ENCODE data around the gene TLL2. TPM values are rescaled to one million over a fixed set of nuclear protein-coding genes. Genes with fewer than 3 reads are reported as not detected.

Gene TLL2
- total RNA-seq, 4 donors from 2014 or later = 0.67 to 1.1 TPM; not detected in 2

DNA sequence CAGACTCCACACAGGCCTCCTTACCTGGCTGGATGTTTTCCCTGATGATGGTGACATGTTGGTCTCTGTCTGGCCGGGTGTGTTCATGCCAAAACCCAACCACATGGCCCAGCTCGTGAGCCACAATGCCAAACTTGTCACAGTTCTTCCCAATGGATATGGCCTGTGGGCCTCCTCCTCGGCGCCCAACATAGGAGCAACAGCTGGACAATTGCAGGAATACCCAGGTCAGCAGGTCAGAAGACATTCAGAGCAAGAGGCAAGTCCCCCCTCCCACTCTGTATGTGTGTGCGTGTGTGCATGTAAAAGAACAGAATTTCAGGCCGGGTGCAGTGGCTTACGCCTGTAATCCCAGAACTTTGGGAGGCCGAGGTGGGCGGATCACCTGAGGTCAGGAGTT is 91.2 kb downstream of the TLL2 start:
- DNase-seq = no peak
- TF ChIP-seq POLR2A (IDR thresholded peaks at IDR 0.05) (no peak), CTCF (IDR thresholded peaks at IDR 0.05) (no peak)
- intact Hi-C loops (cut with DNase I; ENCODE audit: low total_unique reads) = no loop called here
- Histone ChIP-seq H3K4me3 (no peak overlapping the region), H3K4me1 (no peaks in the 10 kb centered on the region), H3K27me3 (no peaks in the 10 kb centered on the region), H3K9me3 (no peaks in the 10 kb centered on the region), H3K27ac (no peak overlapping the region), H3K36me3 (no peaks in the 10 kb centered on the region)

- no peak overlapping the region for H3K4me3 ChIP-seq
- H3K4me1 ChIP-seq = no peaks in the 10 kb centered on the region
- H3K9me3 ChIP-seq = no peaks in the 10 kb centered on the region
- H3K36me3 ChIP-seq = no peaks in the 10 kb centered on the region
- DNase-seq = no peak
- TF ChIP-seq POLR2A (IDR thresholded peaks at IDR 0.05) (no peak), CTCF (IDR thresholded peaks at IDR 0.05) (no peak)
- intact Hi-C loops (cut with DNase I; ENCODE audit: low total_unique reads) = no loop called here
- H3K27ac ChIP-seq = no peak overlapping the region
- H3K27me3 ChIP-seq = no peaks in the 10 kb centered on the region
Observed at GRCh38 chr10:96421995-96422394, 91.7 kb downstream of the TLL2 start.

DNA sequence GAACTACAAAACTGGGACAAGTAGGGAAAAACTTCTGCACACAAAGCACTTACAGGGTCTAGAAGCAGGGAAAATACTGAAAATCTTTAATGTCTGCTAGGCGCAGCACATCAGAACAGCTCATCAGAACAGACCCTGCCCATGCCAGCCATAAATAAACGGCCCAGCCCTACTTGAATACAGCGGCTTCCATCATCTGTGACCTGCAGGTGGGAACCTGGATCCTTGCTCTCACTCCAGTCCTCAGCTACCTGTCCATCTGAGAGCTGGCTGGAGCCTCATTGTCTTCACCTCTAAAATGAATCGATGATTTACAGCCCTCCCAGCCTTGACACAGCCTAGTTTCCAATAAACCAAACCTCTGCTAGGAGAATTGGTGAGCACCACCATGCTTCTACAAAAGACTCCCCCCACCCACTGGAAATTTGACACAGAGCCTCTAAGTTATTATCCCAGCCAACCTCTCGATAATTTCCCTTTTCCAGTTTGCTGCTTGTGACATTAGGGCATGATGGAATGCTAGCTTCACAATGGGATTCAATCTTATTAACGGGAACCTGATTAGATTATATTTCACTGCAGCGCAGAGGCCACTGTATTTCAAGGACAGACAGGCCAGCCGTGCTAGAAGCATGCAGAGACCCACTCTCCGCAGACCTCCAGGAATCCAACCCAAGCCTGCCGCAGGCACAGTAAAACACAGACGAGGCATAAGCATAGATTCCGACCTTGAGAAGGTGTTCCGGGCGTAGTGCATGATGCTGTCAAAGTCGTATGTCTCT is 93.3 kb downstream of the TLL2 start:
- H3K36me3 ChIP-seq = no peaks in the 10 kb centered on the region
- no peaks in the 10 kb centered on the region for H3K27me3 ChIP-seq
- H3K27ac ChIP-seq = no peak overlapping the region
- TF ChIP-seq CTCF (IDR thresholded peaks at IDR 0.05) (no peak), POLR2A (IDR thresholded peaks at IDR 0.05) (no peak)
- no peak overlapping the region for H3K4me3 ChIP-seq
- intact Hi-C loops (cut with DNase I; ENCODE audit: low total_unique reads) = no loop called here
- no peak for DNase-seq
- H3K4me1 ChIP-seq = no peaks in the 10 kb centered on the region
- H3K9me3 ChIP-seq = no peaks in the 10 kb centered on the region

GRCh38 chr10:96419351-96419750 is 94.4 kb downstream of the TLL2 start:
- no peaks in the 10 kb centered on the region for H3K36me3 ChIP-seq
- H3K9me3 ChIP-seq = no peaks in the 10 kb centered on the region
- no peak for TF ChIP-seq POLR2A (IDR thresholded peaks at IDR 0.05)
- no peak for TF ChIP-seq CTCF (IDR thresholded peaks at IDR 0.05)
- DNase-seq = no peak
- H3K27me3 ChIP-seq = no peaks in the 10 kb centered on the region
- H3K4me1 ChIP-seq = no peaks in the 10 kb centered on the region
- H3K27ac ChIP-seq = no peak overlapping the region
- no peak overlapping the region for H3K4me3 ChIP-seq
- intact Hi-C loops (cut with DNase I; ENCODE audit: low total_unique reads) = no loop called here

- Histone ChIP-seq H3K9me3 (no peaks in the 10 kb centered on the region), H3K36me3 (no peaks in the 10 kb centered on the region), H3K27me3 (no peaks in the 10 kb centered on the region), H3K4me1 (no peaks in the 10 kb centered on the region), H3K4me3 (no peak overlapping the region), H3K27ac (no peak overlapping the region)
- TF ChIP-seq POLR2A (IDR thresholded peaks at IDR 0.05) (no peak), CTCF (IDR thresholded peaks at IDR 0.05) (no peak)
- intact Hi-C loops (cut with DNase I; ENCODE audit: low total_unique reads) = no loop called here
- no peak for DNase-seq
Observed at GRCh38 chr10:96418582-96418981, 95.1 kb downstream of the TLL2 start.
